UCSD-AML1 (cell line): ENCODE results near the gene FAM120B.

ENCODE experiments used
- DNase-seq: peaks from one replicate; lab custom pipeline; 2025; ENCODE audit not compliant: unreplicated experiment; lab: John Stamatoyannopoulos, UW

Gene FAM120B

GRCh38 chr6:170286246-170286933 lies 20.2 kb upstream of the FAM120B start:
- DNase-seq: no peak

- no peak for DNase-seq
Measured at GRCh38 chr6:170286934-170287265, 19.7 kb upstream of the FAM120B start.

- DNase-seq: no peak
Measured at GRCh38 chr6:170287371-170287876, 19.1 kb upstream of the FAM120B start.

- DNase-seq: no peak
Measured at GRCh38 chr6:170288091-170288631, 18.4 kb upstream of the FAM120B start.

- no peak for DNase-seq
Measured at GRCh38 chr6:170288852-170289179, 17.7 kb upstream of the FAM120B start.

- no peak for DNase-seq
Measured at GRCh38 chr6:170289180-170289931, 17.2 kb upstream of the FAM120B start.

- DNase-seq: no peak
Measured at GRCh38 chr6:170289951-170290295, 16.6 kb upstream of the FAM120B start.

- peak; percentile 48 for DNase-seq
Measured at GRCh38 chr6:170290296-170291128, 16.0 kb upstream of the FAM120B start, which contains the start of gene DLL1. Gene DLL1, minus strand, starts transcription at chr6:170291078. Its CDS starts 939 bp downstream, at chr6:170290139.

GRCh38 chr6:170291271-170292110 lies 15.1 kb upstream of the FAM120B start:
- peak; percentile 23 for DNase-seq

- DNase-seq: no peak
Measured at GRCh38 chr6:170292111-170292406, 14.5 kb upstream of the FAM120B start.

GRCh38 chr6:170292407-170293158 lies 14.0 kb upstream of the FAM120B start:
- DNase-seq: no peak

GRCh38 chr6:170293341-170294231 lies 13.0 kb upstream of the FAM120B start:
- DNase-seq: no peak

GRCh38 chr6:170294298-170294730 lies 12.2 kb upstream of the FAM120B start:
- DNase-seq: no peak

GRCh38 chr6:170294813-170295509 lies 11.6 kb upstream of the FAM120B start:
- no peak for DNase-seq

- no peak for DNase-seq
Measured at GRCh38 chr6:170295510-170296422, 10.8 kb upstream of the FAM120B start.

GRCh38 chr6:170296423-170296745 lies 10.2 kb upstream of the FAM120B start:
- no peak for DNase-seq

- no peak for DNase-seq
Measured at GRCh38 chr6:170296746-170297575, 9.6 kb upstream of the FAM120B start.
